GM21723 (cell line): ENCODE data around the gene POLG.
"Not testable (repeated sequence)": the region's sequence is repeated elsewhere in the genome, so short reads cannot be mapped to it uniquely, and the experiment has no call there.

Source experiments
- ATAC-seq: cut with Tn5 transposase; IDR thresholded peaks from one replicate; pipeline ENCODE4 v1.9.1; 2021; ENCODE audit warnings: mild to moderate bottlenecking, moderate library complexity; ENCODE audit not compliant: unreplicated experiment

Gene POLG

DNA sequence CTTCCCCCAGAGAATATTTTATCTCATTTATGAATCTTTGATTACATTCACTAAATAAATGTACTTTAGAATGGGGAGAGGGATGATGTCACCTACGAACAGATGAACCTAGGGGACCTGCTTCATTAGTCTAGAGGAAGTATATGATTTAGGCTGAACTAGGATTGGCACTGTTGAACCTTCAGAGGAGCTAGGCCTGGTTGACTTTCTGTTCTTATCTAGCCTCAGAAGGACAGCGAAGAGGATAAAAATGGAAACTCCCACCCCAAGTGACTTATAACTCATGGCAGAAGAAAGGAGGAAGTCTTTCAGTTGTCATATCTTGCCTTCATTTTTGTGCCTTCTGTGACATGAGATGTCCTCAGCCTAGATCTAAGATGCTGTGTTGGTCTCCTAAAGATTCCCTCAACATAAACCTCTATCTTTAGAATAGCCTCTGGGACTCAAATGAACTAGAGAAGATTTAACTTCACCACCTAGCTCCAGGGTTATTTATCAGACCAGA is 42.6 kb downstream of the POLG start:
- ATAC-seq = no peak

DNA sequence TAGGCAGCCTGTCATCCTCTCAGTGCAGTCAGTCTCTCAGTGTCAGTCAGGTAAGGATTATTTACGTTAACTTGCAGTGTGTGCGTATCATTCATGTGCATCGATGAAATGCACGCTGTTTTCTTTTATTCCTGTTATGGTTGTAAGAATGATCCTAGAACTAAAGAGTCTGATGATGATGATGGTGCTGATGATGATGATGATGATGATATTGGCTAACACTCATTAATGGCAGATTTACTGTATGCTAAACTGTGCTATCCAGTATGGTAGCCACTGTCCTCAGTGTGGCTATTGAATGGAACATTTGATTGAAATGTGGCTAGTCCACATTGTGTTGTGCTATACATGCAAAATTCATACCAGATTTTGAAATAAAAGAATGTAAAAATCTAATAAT is 51.4 kb downstream of the POLG start:
- ATAC-seq = no peak

DNA sequence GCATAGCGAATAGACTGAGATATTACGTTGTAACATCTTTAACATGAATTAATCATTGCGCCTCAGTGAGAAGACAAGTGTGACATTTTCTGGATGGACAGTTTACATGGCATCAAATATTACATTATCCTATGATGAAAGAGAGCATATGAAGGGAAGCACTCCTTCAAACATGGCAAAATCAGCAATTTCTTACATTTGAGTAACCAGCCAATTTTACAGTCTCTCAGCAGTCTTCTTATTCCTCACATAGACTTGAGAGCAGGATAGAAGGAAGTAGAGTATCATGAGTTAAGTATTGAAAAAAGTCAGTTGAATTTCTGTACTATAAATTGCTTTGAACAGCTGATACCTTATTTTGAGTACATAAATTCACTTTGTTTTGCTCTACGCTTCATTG is 52.0 kb downstream of the POLG start:
- no peak for ATAC-seq

DNA sequence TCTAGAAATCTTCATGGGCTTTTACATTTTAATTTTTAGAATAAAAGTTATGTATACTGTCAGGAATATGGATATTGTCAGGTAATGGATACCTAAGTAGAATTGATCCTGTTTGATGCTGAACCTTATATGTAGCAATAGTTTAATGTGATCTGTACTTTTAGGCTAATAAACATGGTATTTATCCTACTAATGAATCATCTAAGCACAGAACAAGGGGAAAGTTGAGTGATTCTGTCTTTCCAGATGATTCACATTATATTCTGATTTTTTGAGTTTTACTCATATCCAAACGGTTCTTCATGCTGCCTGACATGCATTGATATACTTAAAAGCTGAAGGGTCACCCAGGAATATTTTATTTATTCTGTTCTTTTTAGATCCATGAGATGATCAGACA is 56.3 kb downstream of the POLG start:
- ATAC-seq = no peak

DNA sequence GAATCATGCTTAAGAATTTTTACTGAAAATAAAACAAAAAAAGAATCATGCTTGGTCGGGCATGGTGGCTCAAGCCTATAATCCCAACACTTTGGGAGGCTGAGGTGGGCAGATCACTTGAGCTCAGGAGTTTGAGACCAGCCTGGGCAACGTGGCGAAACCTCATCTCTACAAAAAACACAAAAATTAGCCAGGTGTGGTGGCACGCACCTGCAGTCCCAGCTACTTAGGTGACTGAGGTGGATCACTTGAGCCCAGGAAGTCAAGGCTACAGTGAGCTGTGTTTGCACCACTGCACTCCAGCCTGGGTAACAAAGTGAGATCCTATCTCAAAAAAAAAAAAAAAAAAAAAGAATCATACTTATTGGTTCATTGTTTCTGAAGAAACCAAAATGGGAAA is 57.3 kb downstream of the POLG start:
- ATAC-seq = not testable (repeated sequence)
